NCI-H2196 treated with DMSO at 0.1 percent for 48 hours (cell line): ENCODE measurements around the gene RBM20.

ENCODE experiments used
- DNase-seq: peaks from one replicate; lab custom pipeline; 2025; ENCODE audit not compliant: unreplicated experiment; lab: John Stamatoyannopoulos, UW

Gene RBM20

GRCh38 chr10:110730345-110731050 is 86.4 kb downstream of the RBM20 start:
- no peak for DNase-seq

- no peak for DNase-seq
Measured at GRCh38 chr10:110733218-110733952, 89.2 kb downstream of the RBM20 start.

GRCh38 chr10:110735620-110736027 is 91.5 kb downstream of the RBM20 start:
- no peak for DNase-seq

- DNase-seq: no peak
Measured at GRCh38 chr10:110737886-110738634, 93.9 kb downstream of the RBM20 start.

GRCh38 chr10:110739811-110740271 is 95.7 kb downstream of the RBM20 start:
- no peak for DNase-seq

- no peak for DNase-seq
Measured at GRCh38 chr10:110742801-110743200, 98.7 kb downstream of the RBM20 start.

GRCh38 chr10:110744782-110745181 is 100.6 kb downstream of the RBM20 start:
- no peak for DNase-seq

- peak; percentile 4 for DNase-seq
Measured at GRCh38 chr10:110746254-110746826, 102.2 kb downstream of the RBM20 start.

- no peak for DNase-seq
Measured at GRCh38 chr10:110746969-110747608, 103.0 kb downstream of the RBM20 start.

GRCh38 chr10:110747609-110748464 is 103.7 kb downstream of the RBM20 start:
- DNase-seq: no peak

GRCh38 chr10:110748970-110749369 is 104.8 kb downstream of the RBM20 start:
- no peak for DNase-seq

- no peak for DNase-seq
Measured at GRCh38 chr10:110750931-110751330, 106.8 kb downstream of the RBM20 start.

GRCh38 chr10:110751850-110752249 is 107.7 kb downstream of the RBM20 start:
- no peak for DNase-seq

GRCh38 chr10:110753462-110753861 is 109.3 kb downstream of the RBM20 start:
- no peak for DNase-seq

- DNase-seq: no peak
Measured at GRCh38 chr10:110754375-110755105, 110.4 kb downstream of the RBM20 start.

- DNase-seq: no peak
Measured at GRCh38 chr10:110755781-110756180, 111.6 kb downstream of the RBM20 start.

GRCh38 chr10:110756876-110757275 is 112.7 kb downstream of the RBM20 start:
- no peak for DNase-seq

GRCh38 chr10:110757586-110757985 is 113.5 kb downstream of the RBM20 start:
- no peak for DNase-seq

GRCh38 chr10:110758128-110758765 is 114.1 kb downstream of the RBM20 start:
- DNase-seq: no peak
